ENCODE data around the gene CD2AP. TPM values are rescaled to one million over a fixed set of nuclear protein-coding genes. Genes with fewer than 3 reads are reported as not detected.

Gene CD2AP
- total and polyA plus RNA-seq, 10 donors, result 7.2 to 41.9 (median 31.9) TPM

DNA sequence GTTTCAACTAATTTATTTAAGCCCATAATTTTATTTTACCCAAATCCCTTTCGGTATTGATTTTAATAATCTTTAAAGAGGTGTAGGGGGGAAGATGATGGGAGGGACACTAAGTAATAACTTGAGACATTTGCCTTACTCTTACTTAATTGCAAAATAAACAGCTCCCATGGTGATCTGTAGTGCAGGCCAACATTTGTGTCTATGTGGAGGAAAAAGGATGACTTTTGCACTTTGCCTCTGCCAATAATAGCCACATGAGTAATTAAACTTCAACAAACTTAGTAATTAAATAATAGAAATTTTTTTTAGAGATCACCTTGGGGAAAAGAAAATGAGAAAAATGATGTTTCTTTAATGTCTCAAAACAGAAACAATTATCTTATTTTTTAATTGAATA lies 29.9 kb upstream of the CD2AP start:
- H3K4me1 ChIP-seq, result no peaks in the 10 kb centered on the region
- DNase-seq, result no peak
- WGBS, 5 donors, result 93 to 98% (median 96%) methylated on average over 1 of the region's 1 CpG
- H3K9me3 ChIP-seq, result no peaks in the 10 kb centered on the region
- no peak overlapping the region for H3K27ac ChIP-seq
- no peaks in the 10 kb centered on the region for H3K36me3 ChIP-seq
- H3K4me3 ChIP-seq, result no peak overlapping the region
- TF ChIP-seq POLR2A (IDR thresholded peaks at IDR 0.05), result no peak
- TF ChIP-seq, protein P1, sequence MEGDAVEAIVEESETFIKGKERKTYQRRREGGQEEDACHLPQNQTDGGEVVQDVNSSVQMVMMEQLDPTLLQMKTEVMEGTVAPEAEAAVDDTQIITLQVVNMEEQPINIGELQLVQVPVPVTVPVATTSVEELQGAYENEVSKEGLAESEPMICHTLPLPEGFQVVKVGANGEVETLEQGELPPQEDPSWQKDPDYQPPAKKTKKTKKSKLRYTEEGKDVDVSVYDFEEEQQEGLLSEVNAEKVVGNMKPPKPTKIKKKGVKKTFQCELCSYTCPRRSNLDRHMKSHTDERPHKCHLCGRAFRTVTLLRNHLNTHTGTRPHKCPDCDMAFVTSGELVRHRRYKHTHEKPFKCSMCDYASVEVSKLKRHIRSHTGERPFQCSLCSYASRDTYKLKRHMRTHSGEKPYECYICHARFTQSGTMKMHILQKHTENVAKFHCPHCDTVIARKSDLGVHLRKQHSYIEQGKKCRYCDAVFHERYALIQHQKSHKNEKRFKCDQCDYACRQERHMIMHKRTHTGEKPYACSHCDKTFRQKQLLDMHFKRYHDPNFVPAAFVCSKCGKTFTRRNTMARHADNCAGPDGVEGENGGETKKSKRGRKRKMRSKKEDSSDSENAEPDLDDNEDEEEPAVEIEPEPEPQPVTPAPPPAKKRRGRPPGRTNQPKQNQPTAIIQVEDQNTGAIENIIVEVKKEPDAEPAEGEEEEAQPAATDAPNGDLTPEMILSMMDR (IDR thresholded peaks at IDR 0.05 in 8 of 11, conservative IDR thresholded peaks at IDR 0.05 in 3 of 11), result no peak
- TF ChIP-seq POLR2AphosphoS5 (IDR thresholded peaks at IDR 0.05), result no peak
- intact Hi-C loops (cut with DNase I; ENCODE audit: low total_unique reads), result no loop called here
- no peaks in the 10 kb centered on the region for H3K27me3 ChIP-seq (replicated peaks in 1 of 7)

DNA sequence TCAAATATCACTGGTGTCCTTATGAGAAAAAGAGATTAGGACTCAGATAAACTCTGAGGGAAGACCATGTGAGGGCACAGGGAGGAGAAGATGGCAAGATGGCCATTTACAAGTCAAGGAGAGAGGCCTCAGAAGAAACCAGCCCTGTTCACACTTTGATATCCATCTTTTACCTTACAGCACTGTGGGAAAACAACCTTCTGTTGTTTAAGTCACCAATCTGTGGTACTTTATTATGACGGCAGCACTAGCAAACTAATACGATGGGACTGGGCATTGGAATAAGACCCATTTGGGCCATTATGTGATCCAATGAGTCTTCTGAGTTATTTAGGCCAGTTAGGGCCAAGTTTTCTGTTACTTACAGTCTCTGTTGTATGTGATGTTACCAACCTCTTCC lies 26.4 kb upstream of the CD2AP start:
- no peak overlapping the region for H3K27ac ChIP-seq
- intact Hi-C loops (cut with DNase I; ENCODE audit: low total_unique reads), result no loop called here
- no peaks in the 10 kb centered on the region for H3K4me1 ChIP-seq
- no peak for TF ChIP-seq POLR2AphosphoS5 (IDR thresholded peaks at IDR 0.05)
- TF ChIP-seq, protein P1 (IDR thresholded peaks at IDR 0.05 in 8 of 11, conservative IDR thresholded peaks at IDR 0.05 in 3 of 11), result no peak
- TF ChIP-seq POLR2A (IDR thresholded peaks at IDR 0.05), result no peak
- H3K4me3 ChIP-seq, result no peak overlapping the region
- H3K9me3 ChIP-seq, result no peaks in the 10 kb centered on the region
- no peaks in the 10 kb centered on the region for H3K36me3 ChIP-seq
- DNase-seq, result no peak
- WGBS, 5 donors, result 97 to 100% (median 98%) methylated on average over 2 of the region's 2 CpGs
- H3K27me3 ChIP-seq (replicated peaks in 1 of 7), result no peaks in the 10 kb centered on the region

DNA sequence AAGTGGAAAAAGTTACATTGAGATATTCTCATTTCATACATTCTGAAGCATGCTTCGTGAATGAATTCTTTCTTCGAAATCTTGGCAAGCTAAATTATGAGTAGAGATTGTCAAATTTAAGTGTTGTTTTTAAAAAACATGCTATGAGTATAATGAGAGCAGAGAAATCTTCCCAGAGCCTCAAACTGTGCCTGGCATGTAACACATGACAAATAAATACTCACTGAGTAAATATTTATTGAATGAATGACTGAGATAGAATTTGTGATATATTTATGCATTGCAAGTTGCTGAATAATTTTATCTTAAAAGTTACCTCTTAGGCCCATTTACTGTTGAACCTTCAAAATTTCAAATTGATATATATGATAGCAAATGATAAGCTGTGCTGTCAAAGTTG lies 24.7 kb upstream of the CD2AP start:
- whole genome bisulfite sequencing, 5 donors, result 88 to 92% (median 89%) methylated on average over 2 of the region's 2 CpGs
- Histone ChIP-seq H3K36me3 (no peaks in the 10 kb centered on the region), H3K27me3 (replicated peaks in 1 of 7) (no peaks in the 10 kb centered on the region), H3K4me1 (no peaks in the 10 kb centered on the region), H3K9me3 (no peaks in the 10 kb centered on the region), H3K4me3 (no peak overlapping the region), H3K27ac (no peak overlapping the region)
- TF ChIP-seq, protein P1 (IDR thresholded peaks at IDR 0.05 in 8 of 11, conservative IDR thresholded peaks at IDR 0.05 in 3 of 11), result no peak
- TF ChIP-seq POLR2A (IDR thresholded peaks at IDR 0.05), result no peak
- TF ChIP-seq POLR2AphosphoS5 (IDR thresholded peaks at IDR 0.05), result no peak
- intact Hi-C loops (cut with DNase I; ENCODE audit: low total_unique reads), result no loop called here
- no peak for DNase-seq

DNA sequence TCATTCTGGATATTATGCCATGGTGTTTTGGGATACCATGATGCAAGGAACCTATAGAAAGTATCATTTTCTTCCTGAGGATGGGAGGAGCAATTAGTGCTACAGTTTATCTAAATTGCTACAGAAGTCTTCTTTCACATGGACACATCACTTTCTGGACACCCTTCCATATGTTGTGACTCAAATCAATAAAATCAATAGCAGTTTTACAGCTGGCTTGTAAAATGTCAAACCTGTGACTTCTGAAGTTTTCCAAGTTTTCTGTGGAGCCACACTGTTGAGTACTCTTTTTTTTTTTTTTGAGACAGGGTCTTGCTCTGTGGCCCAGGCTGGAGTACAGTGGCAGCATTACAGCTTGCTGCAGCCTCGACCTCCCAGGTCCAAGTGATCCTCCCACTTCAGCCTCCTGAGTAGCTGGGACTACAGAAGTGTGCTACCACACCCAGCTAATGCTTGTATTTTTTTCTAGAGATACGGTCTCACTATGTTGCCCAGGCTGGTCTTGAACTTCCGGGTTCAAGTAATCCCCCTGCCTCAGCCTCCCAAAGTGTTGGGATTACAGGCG lies 24.1 kb upstream of the CD2AP start:
- Histone ChIP-seq H3K27me3 (replicated peaks in 1 of 7) (no peaks in the 10 kb centered on the region), H3K9me3 (no peaks in the 10 kb centered on the region), H3K36me3 (no peaks in the 10 kb centered on the region), H3K4me3 (no peak overlapping the region), H3K4me1 (no peaks in the 10 kb centered on the region), H3K27ac (no peak overlapping the region)
- DNase-seq, result no peak
- intact Hi-C loops (cut with DNase I; ENCODE audit: low total_unique reads), result no loop called here
- TF ChIP-seq POLR2A (IDR thresholded peaks at IDR 0.05) (no peak), POLR2AphosphoS5 (IDR thresholded peaks at IDR 0.05) (no peak)
- TF ChIP-seq, protein P1 (IDR thresholded peaks at IDR 0.05 in 8 of 11, conservative IDR thresholded peaks at IDR 0.05 in 3 of 11), result no peak
- 86 to 95% (median 92%) methylated on average over 4 of the region's 4 CpGs for WGBS, 5 donors

All from spleen (tissue), 11 donors.